ENCODE data around the gene WNT11.

DNA sequence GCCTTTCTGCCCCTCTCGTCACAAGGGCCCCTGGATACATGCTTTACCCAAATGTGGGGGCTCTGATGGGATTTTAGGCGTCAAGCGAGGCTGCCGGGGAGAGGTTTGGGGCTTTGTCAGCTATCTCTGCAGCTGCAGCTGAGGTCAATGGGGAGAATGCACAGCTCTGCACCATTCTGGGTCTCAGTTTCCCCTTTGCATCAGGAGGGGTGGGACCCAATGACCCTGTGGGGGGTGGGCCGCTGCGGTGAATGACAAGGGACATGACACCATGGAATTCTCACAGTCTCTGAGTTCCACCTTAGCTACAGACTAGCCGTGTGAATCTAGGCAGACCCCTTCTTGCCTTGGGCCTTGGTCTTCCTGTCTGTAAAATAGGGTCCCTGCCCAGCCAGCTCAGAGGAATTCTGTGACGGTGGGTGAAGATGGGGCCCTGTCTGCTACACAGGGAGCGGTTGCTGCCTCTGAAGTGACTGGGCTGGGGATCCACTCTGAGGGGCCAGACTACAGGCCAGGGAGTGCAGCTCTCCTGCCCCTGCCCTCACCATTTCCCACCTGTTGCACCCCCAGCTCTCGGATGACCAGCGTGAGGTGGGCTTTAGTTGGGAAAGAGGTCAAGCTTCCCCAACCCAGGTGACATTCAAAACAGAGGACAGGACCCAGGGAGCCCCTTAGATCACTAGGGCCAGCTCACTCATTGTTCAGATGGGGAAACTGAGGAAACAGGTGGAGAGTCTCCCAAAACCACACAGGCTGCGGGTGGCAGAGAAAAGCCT lies 35.9 kb upstream of the WNT11 start:
- TF ChIP-seq, protein P1, sequence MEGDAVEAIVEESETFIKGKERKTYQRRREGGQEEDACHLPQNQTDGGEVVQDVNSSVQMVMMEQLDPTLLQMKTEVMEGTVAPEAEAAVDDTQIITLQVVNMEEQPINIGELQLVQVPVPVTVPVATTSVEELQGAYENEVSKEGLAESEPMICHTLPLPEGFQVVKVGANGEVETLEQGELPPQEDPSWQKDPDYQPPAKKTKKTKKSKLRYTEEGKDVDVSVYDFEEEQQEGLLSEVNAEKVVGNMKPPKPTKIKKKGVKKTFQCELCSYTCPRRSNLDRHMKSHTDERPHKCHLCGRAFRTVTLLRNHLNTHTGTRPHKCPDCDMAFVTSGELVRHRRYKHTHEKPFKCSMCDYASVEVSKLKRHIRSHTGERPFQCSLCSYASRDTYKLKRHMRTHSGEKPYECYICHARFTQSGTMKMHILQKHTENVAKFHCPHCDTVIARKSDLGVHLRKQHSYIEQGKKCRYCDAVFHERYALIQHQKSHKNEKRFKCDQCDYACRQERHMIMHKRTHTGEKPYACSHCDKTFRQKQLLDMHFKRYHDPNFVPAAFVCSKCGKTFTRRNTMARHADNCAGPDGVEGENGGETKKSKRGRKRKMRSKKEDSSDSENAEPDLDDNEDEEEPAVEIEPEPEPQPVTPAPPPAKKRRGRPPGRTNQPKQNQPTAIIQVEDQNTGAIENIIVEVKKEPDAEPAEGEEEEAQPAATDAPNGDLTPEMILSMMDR (IDR thresholded peaks at IDR 0.05; ENCODE audit: poor library complexity, severe bottlenecking): no peak
- TF ChIP-seq EP300 (conservative IDR thresholded peaks at IDR 0.05; ENCODE audit: poor library complexity, severe bottlenecking) (no peak), TAF1 (IDR thresholded peaks at IDR 0.05; ENCODE audit: low read depth) (no peak), EZH2 (IDR thresholded peaks at IDR 0.05; ENCODE audit: borderline replicate concordance, insufficient read depth, low read length, poor library complexity, severe bottlenecking) (no peak), MXI1 (conservative IDR thresholded peaks at IDR 0.05; ENCODE audit: poor library complexity, severe bottlenecking) (no peak), POLR2AphosphoS5 (IDR thresholded peaks at IDR 0.05) (no peak), RAD21 (conservative IDR thresholded peaks at IDR 0.05) (no peak), SMC3 (conservative IDR thresholded peaks at IDR 0.05; ENCODE audit: poor library complexity) (no peak)
- TF ChIP-seq, protein P2, sequence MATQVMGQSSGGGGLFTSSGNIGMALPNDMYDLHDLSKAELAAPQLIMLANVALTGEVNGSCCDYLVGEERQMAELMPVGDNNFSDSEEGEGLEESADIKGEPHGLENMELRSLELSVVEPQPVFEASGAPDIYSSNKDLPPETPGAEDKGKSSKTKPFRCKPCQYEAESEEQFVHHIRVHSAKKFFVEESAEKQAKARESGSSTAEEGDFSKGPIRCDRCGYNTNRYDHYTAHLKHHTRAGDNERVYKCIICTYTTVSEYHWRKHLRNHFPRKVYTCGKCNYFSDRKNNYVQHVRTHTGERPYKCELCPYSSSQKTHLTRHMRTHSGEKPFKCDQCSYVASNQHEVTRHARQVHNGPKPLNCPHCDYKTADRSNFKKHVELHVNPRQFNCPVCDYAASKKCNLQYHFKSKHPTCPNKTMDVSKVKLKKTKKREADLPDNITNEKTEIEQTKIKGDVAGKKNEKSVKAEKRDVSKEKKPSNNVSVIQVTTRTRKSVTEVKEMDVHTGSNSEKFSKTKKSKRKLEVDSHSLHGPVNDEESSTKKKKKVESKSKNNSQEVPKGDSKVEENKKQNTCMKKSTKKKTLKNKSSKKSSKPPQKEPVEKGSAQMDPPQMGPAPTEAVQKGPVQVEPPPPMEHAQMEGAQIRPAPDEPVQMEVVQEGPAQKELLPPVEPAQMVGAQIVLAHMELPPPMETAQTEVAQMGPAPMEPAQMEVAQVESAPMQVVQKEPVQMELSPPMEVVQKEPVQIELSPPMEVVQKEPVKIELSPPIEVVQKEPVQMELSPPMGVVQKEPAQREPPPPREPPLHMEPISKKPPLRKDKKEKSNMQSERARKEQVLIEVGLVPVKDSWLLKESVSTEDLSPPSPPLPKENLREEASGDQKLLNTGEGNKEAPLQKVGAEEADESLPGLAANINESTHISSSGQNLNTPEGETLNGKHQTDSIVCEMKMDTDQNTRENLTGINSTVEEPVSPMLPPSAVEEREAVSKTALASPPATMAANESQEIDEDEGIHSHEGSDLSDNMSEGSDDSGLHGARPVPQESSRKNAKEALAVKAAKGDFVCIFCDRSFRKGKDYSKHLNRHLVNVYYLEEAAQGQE (IDR thresholded peaks at IDR 0.05; ENCODE audit: borderline replicate concordance): no peak
